ENCODE results near the gene PPT1. TPM values are rescaled to one million over a fixed set of nuclear protein-coding genes. Genes with fewer than 3 reads are reported as not detected.

The PPT1 gene
- total RNA-seq, 1 experiment from 2014 or later = 107 TPM

GRCh38 chr1:40067851-40068250 lies 29.2 kb downstream of the PPT1 start (continued):
- no peak for TF ChIP-seq E2F4 (CRISPR knock-in tag; IDR thresholded peaks at IDR 0.05; ENCODE audit: borderline replicate concordance, low read depth)
- no peak for TF ChIP-seq ZNF671 (CRISPR knock-in tag; IDR thresholded peaks at IDR 0.05)

- ATAC-seq (no peak), DNase-seq (ENCODE audit: low spot score) (no peak)
- H3K9me3 Mint-ChIP-seq = no peaks in the 10 kb centered on the region
- H3K36me3 Mint-ChIP-seq = peaks cover 75% of the 10 kb centered on the region
- no peaks in the 10 kb centered on the region for H3K27me3 Mint-ChIP-seq (ENCODE audit: low read depth)
- no peak overlapping the region for H3K4me3 Mint-ChIP-seq
- POLR2A ChIA-PET = no interaction called here
- CTCF ChIA-PET = no interaction called here
- no peaks in the 10 kb centered on the region for H3K4me1 Mint-ChIP-seq
- H3K27ac Mint-ChIP-seq = no peak overlapping the region; the same call in 1 of the 2 replicates
- TF ChIP-seq, protein P1, sequence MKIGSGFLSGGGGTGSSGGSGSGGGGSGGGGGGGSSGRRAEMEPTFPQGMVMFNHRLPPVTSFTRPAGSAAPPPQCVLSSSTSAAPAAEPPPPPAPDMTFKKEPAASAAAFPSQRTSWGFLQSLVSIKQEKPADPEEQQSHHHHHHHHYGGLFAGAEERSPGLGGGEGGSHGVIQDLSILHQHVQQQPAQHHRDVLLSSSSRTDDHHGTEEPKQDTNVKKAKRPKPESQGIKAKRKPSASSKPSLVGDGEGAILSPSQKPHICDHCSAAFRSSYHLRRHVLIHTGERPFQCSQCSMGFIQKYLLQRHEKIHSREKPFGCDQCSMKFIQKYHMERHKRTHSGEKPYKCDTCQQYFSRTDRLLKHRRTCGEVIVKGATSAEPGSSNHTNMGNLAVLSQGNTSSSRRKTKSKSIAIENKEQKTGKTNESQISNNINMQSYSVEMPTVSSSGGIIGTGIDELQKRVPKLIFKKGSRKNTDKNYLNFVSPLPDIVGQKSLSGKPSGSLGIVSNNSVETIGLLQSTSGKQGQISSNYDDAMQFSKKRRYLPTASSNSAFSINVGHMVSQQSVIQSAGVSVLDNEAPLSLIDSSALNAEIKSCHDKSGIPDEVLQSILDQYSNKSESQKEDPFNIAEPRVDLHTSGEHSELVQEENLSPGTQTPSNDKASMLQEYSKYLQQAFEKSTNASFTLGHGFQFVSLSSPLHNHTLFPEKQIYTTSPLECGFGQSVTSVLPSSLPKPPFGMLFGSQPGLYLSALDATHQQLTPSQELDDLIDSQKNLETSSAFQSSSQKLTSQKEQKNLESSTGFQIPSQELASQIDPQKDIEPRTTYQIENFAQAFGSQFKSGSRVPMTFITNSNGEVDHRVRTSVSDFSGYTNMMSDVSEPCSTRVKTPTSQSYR (CRISPR knock-in tag; IDR thresholded peaks at IDR 0.05) = no peak
- no peak for TF ChIP-seq ZNF219 (CRISPR knock-in tag; IDR thresholded peaks at IDR 0.05; ENCODE audit: borderline replicate concordance)
- TF ChIP-seq TEAD1 (CRISPR knock-in tag; IDR thresholded peaks at IDR 0.05) = no peak
- TF ChIP-seq, protein P2, sequence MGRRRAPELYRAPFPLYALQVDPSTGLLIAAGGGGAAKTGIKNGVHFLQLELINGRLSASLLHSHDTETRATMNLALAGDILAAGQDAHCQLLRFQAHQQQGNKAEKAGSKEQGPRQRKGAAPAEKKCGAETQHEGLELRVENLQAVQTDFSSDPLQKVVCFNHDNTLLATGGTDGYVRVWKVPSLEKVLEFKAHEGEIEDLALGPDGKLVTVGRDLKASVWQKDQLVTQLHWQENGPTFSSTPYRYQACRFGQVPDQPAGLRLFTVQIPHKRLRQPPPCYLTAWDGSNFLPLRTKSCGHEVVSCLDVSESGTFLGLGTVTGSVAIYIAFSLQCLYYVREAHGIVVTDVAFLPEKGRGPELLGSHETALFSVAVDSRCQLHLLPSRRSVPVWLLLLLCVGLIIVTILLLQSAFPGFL (CRISPR knock-in tag; IDR thresholded peaks at IDR 0.05; ENCODE audit: borderline replicate concordance) = no peak
- no peak for TF ChIP-seq NFYB (CRISPR knock-in tag; conservative IDR thresholded peaks at IDR 0.05; ENCODE audit: low read depth)
- TF ChIP-seq, protein P3, sequence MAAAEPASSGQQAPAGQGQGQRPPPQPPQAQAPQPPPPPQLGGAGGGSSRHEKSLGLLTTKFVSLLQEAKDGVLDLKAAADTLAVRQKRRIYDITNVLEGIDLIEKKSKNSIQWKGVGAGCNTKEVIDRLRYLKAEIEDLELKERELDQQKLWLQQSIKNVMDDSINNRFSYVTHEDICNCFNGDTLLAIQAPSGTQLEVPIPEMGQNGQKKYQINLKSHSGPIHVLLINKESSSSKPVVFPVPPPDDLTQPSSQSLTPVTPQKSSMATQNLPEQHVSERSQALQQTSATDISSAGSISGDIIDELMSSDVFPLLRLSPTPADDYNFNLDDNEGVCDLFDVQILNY (CRISPR knock-in tag; IDR thresholded peaks at IDR 0.05) = no peak
- no peak for TF ChIP-seq NR2C2 (CRISPR knock-in tag; IDR thresholded peaks at IDR 0.05)
- no peak for TF ChIP-seq CREB1 (CRISPR knock-in tag; IDR thresholded peaks at IDR 0.05)
- TF ChIP-seq SMAD4 (CRISPR knock-in tag; IDR thresholded peaks at IDR 0.05) = no peak
- TF ChIP-seq ZNF532 (CRISPR knock-in tag; IDR thresholded peaks at IDR 0.05; ENCODE audit: borderline replicate concordance) = no peak
- no peak for TF ChIP-seq ZNF396 (CRISPR knock-in tag; IDR thresholded peaks at IDR 0.05; ENCODE audit: borderline replicate concordance)
- TF ChIP-seq ELF4 (CRISPR knock-in tag; IDR thresholded peaks at IDR 0.05; ENCODE audit: low read depth) = no peak
- TF ChIP-seq TCF7 (CRISPR knock-in tag; IDR thresholded peaks at IDR 0.05; ENCODE audit: low read depth) = no peak
- TF ChIP-seq, protein P4, sequence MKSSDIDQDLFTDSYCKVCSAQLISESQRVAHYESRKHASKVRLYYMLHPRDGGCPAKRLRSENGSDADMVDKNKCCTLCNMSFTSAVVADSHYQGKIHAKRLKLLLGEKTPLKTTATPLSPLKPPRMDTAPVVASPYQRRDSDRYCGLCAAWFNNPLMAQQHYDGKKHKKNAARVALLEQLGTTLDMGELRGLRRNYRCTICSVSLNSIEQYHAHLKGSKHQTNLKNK (CRISPR knock-in tag; IDR thresholded peaks at IDR 0.05) = no peak
- no peak for TF ChIP-seq ZNF232 (CRISPR knock-in tag; IDR thresholded peaks at IDR 0.05)
Observed at GRCh38 chr1:40067023-40067422, 30.0 kb downstream of the PPT1 start.
